ENCODE results near the gene IL17RA.

IL17RA gene

GRCh38 chr22:17114898-17115235, 30.1 kb downstream of the IL17RA start:
- H3K4me3 ChIP-seq (ENCODE audit: control insufficient read depth, low read depth, low read length), result no peak overlapping the region
- no peak for DNase-seq (ENCODE audit: low read depth)
- TF ChIP-seq CTCF (IDR thresholded peaks at IDR 0.05; ENCODE audit: control insufficient read depth, insufficient read depth, low read depth, low read length, missing control alignments), result no peak

- H3K4me3 ChIP-seq (ENCODE audit: control insufficient read depth, low read depth, low read length), result no peak overlapping the region
- DNase-seq (ENCODE audit: low read depth), result no peak
- TF ChIP-seq CTCF (IDR thresholded peaks at IDR 0.05; ENCODE audit: control insufficient read depth, insufficient read depth, low read depth, low read length, missing control alignments), result no peak
Observed at GRCh38 chr22:17115236-17115635, 30.4 kb downstream of the IL17RA start.

DNA sequence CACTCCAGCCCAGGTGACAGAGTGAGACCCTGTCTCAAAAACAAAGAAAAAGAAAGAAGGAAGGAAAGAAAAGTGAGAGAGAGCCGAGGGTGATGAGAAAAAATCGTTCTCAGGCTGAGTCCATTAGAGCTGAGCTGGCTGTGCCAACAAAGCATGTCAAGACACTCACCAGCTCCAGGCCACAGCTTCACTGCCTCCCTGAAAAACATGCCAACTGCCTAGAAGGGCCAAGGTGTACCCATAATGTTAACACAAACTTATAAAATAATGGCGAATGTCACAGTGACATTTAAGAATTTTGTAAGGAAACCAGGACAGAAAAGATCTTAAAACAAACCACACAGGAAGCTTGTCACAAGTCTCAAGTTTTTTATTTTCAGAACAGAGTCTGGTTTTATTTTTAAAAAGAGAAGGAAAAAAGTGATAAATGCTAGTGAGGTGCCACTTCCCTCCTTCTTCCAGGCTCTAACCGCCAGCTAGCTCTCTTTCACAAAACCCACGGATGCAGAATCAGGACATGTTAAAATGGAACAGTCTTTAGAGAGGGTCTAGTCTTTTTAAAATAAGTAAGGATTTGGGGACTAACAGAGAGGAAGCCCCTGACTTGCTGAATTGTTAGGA, 31.3 kb downstream of the IL17RA start:
- no peak for TF ChIP-seq CTCF (IDR thresholded peaks at IDR 0.05; ENCODE audit: control insufficient read depth, insufficient read depth, low read depth, low read length, missing control alignments)
- DNase-seq (ENCODE audit: low read depth), result no peak
- no peak overlapping the region for H3K4me3 ChIP-seq (ENCODE audit: control insufficient read depth, low read depth, low read length)

DNA sequence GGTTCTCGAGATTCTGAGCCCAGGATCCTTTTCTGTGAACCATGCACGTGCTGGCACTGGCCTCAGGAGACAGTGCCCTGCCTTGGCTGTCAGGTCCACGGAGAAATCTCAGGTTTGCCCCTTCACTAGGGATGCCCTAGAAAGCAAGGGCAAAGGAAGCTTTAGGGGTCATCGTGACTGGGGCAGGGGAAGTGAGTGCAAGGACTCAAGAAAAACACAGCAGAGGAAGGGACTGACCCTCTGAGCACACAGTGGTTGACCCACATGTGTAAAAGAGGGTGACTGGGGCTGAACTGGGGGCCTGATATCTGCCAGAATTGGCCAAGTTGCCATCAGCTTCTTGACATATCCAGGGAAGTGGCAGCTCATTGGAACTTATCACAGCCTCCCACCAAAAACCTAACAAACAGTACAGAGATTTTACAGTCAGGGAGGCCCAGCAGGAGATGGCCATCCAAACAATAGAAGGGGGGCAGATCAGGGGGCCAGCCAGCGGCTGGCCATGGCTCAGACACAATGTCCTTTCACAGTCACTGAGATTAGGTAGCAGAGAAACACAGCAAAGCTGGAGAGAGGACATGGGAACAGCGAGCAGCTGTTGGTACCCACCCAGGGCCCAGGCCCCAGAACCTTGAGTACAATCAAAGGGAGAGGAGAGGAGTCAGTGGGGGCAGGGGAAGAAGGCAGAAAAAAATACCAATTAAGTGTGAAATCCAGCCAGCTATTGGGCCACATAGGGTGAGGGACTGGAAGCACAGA, 32.0 kb downstream of the IL17RA start:
- no peak for DNase-seq (ENCODE audit: low read depth)
- no peak overlapping the region for H3K4me3 ChIP-seq (ENCODE audit: control insufficient read depth, low read depth, low read length)
- no peak for TF ChIP-seq CTCF (IDR thresholded peaks at IDR 0.05; ENCODE audit: control insufficient read depth, insufficient read depth, low read depth, low read length, missing control alignments)

- DNase-seq (ENCODE audit: low read depth), result no peak
- H3K4me3 ChIP-seq (ENCODE audit: control insufficient read depth, low read depth, low read length), result no peak overlapping the region
- TF ChIP-seq CTCF (IDR thresholded peaks at IDR 0.05; ENCODE audit: control insufficient read depth, insufficient read depth, low read depth, low read length, missing control alignments), result no peak
Observed at GRCh38 chr22:17117400-17117799, 32.6 kb downstream of the IL17RA start.

DNA sequence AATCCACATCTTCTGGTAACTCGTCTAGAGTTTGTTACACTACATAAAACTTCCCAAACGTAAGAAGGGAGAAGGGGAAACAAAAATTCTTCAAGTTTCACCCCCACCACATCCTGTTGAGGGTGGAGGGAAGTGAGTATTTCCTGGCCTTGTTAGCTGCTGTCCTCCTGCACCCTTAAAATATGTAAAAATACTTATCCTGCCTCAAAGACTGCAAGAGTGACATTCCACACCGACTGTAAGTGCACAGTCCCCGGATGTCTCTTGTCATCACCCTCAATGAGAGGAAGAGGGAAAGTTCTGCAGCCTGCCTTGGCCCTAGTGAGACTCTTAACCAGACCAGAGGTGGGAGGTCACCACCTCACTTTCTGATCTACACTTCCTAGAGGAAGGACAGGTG, 33.1 kb downstream of the IL17RA start:
- TF ChIP-seq CTCF (IDR thresholded peaks at IDR 0.05; ENCODE audit: control insufficient read depth, insufficient read depth, low read depth, low read length, missing control alignments), result no peak
- DNase-seq (ENCODE audit: low read depth), result no peak
- H3K4me3 ChIP-seq (ENCODE audit: control insufficient read depth, low read depth, low read length), result no peak overlapping the region
